Heart left ventricle (tissue), 16 donors: Measurements from ENCODE around the gene RCC1. TPM values are rescaled to one million over a fixed set of nuclear protein-coding genes. Genes with fewer than 3 reads are reported as not detected.
A peak's percentile ranks its signal among the peaks of the same experiment; 100 is the strongest.

Source experiments
- ATAC-seq, 4 donors: fragments of 200-7000 bp; cut with Tn5 transposase; one replicate each; pipeline ENCODE4 v1.9.1; 2020 to 2022; ENCODE audit warnings: moderate library complexity in 4 of 4, mild to moderate bottlenecking in 3 of 4, moderate number of reproducible peaks in 1 of 4
- DNase-seq, 5 donors: peaks; one replicate each; pipeline ENCODE4 v3.0.0-alpha.2; 2020
- H3K27ac ChIP-seq, 12 donors: fragments of 200-600 bp; sonication (generic) in 4 of 12; one replicate each; pipeline versions ENCODE4 v1.5.0 to v1.8.0; 2016 to 2022; ENCODE audit warnings: mild to moderate bottlenecking in 2 of 12
- H3K27me3 ChIP-seq, 9 donors: fragments of 200-600 bp; sonication (generic) in 2 of 9; one replicate each; pipeline versions ENCODE4 v1.5.1 to v1.8.0; 2016 to 2022; ENCODE audit warnings: mild to moderate bottlenecking in 3 of 9
- H3K36me3 ChIP-seq, 9 donors: fragments of 200-600 bp; sonication (generic) in 2 of 9; one replicate each; pipeline versions ENCODE4 v1.5.0 to v1.8.0; 2018 to 2022; ENCODE audit warnings: mild to moderate bottlenecking in 2 of 9
- H3K4me1 ChIP-seq, 12 donors: fragments of 200-600 bp; sonication (generic) in 4 of 12; one replicate each; pipeline versions ENCODE4 v1.5.0 to v1.8.0; 2016 to 2022; ENCODE audit warnings: mild to moderate bottlenecking in 3 of 12
- H3K4me3 ChIP-seq, 12 donors: fragments of 200-600 bp; sonication (generic) in 4 of 12; one replicate each; pipeline versions ENCODE4 v1.5.0 to v1.8.0; 2017 to 2022; ENCODE audit warnings: mild to moderate bottlenecking in 9 of 12, moderate library complexity in 4 of 12
- H3K9me3 ChIP-seq, 12 donors: fragments of 200-600 bp; sonication (generic) in 4 of 12; one replicate each; pipeline versions ENCODE4 v1.5.0 to v1.8.0; 2016 to 2022; ENCODE audit warnings: mild to moderate bottlenecking in 1 of 12
- CTCF ChIP-seq, 12 donors: fragments of 200-600 bp; sonication (generic) in 4 of 12; IDR thresholded peaks; one replicate each; pipeline versions ENCODE4 v1.5.0 to v1.8.0; 2018 to 2022; ENCODE audit warnings: antibody characterized with exemption in 12 of 12, mild to moderate bottlenecking in 5 of 12
- POLR2A ChIP-seq, 2 donors: fragments of 450-650 bp; IDR thresholded peaks; one replicate each; pipeline ENCODE4 v1.6.1; 2017; ENCODE audit warnings: antibody characterized with exemption in 2 of 2, mild to moderate bottlenecking in 2 of 2, moderate library complexity in 2 of 2
- WGBS, 4 donors: extraction: QIAGEN DNeasy Blood & Tissue Kit in 2 of 4; methylation state at CpG; one replicate each; pipeline versions ENCODE4 v1.1.5 to v1.1.7; 2013 to 2018; 5-methylcytosine and 5-hydroxymethylcytosine counted together
- intact Hi-C, 10 donors: fragments of 100-400 bp; cut with DNase I; formaldehyde crosslinking; loops; one replicate each; pipeline versions ENCODE4 v1.11.1 to v1.14.2; 2022
- long read RNA-seq, 3 donors: library from polyadenylated mRNA; unstranded; transcript quantifications; one replicate each; pipeline ENCODE4 v2.0.0, GENCODE V29; 2020 to 2021
- polyA plus RNA-seq, 2 donors: library from polyadenylated mRNA; stranded (reverse); fragments of 200-250 nt; gene quantifications; one replicate each; pipeline ENCODE4 v1.2.3, GENCODE V29; 2013
- total RNA-seq, 9 donors: library from RNA; depleted of rRNA in 2 of 9; stranded (reverse); fragments of >200 nt in 2 of 9; fragmentation: NEBNext Ultra II Directional in 3 of 9; extraction: Animal tissue kit (Norgen Biotek cat#: 25700) in 3 of 9; gene quantifications; one replicate each; pipeline versions ENCODE4 v1.1.0 to v1.2.4, GENCODE V29; 2016 to 2023
- donor health status: ischemic (EF 13 %, LVEDD 7.1; RV severe dilation, severe dysfunction).
- donor health status: healthy with polysubstance abuse.
- donor health status: DM: no; HTN: yes; CAD: no.
- donor health status: DM: no; HTN: no; CAD: no.
- donor health status: ischemic (EF 25% LVEDD 6.9; RV normal size, moderate dysfunction).
- donor health status: ischemic (EF 25% LVEDD 5.7; RV mildly dilated, moderate dysfunction).
- donor health status: healthy.
- donor health status: DM: yes; HTN: yes; CAD: no.
- donor health status: ischemic (EF 35%, LVEDD 5.7; RV mildly dilated, moderate dysfunction).
- donor health status: nonischemic (EF 11% LVEDD 7.7; RV severe dilation, severe dysfunction).
- donor health status: DM: yes; HTN: yes; CAD: no.
- donor health status: PGD.
- donor health status: ischemic (EF 29% LVEDD 5.4; RV normal size, mild dysfunction).
- donor health status: nonischemic (EF 23%, LVEDD 6.1; RV moderate dilation, normal function).

The RCC1 gene
- 10 to 100 TPM in 2 of 9 donors, 1 to 10 TPM in 7; 2.4 to 20.1 (median 5.0) TPM for total RNA-seq
- 10 to 100 TPM in 1 of 2 donors, 1 to 10 TPM in 1; 3.4 to 24.1 TPM for polyA plus RNA-seq
- long read RNA-seq, donor 1, partial matches to known transcripts: 1 of 8 reads
- long read RNA-seq, donor 1, other reads (novel, unspliced or antisense): 3 of 8 reads
- long read RNA-seq, donor 2, partial matches to known transcripts: 6 of 21 reads
- long read RNA-seq, donor 2, other reads (novel, unspliced or antisense): 11 of 21 reads
- long read RNA-seq, donor 3, partial matches to known transcripts: 1 of 8 reads
- long read RNA-seq, donor 3, other reads (novel, unspliced or antisense): 3 of 8 reads

- Histone ChIP-seq H3K9me3 (no peaks in the 10 kb centered on the region), H3K27ac (peak within 1 kb of the TSS; percentile 51 to 94 (median 86)), H3K4me1 (peaks cover 6 to 44% (median 34%) of the 10 kb centered on the region in 12 donors), H3K36me3 (peaks cover 0 to 33% (median 27%) of the 10 kb centered on the region in 9 donors), H3K27me3 (no peaks in the 10 kb centered on the region), H3K4me3 (peak within 1 kb of the TSS; percentile 66 to 86 (median 78))
- intact Hi-C loops: loop anchor here in 2 of 10 donors (5.0 to 10.0 kb wide), 2 partner anchors 71 to 258 kb away; no protein-coding TSS in a partner anchor
- peak; percentile 97 to 99 (median 98) for ATAC-seq
- TF ChIP-seq POLR2A (IDR thresholded peaks at IDR 0.05) (peak; percentile 63 to 94), CTCF (IDR thresholded peaks at IDR 0.05) (no peak)
- 1 to 5% (median 3%) methylated on average over 37 to 41 of the region's 41 CpGs for WGBS, 4 donors
- DNase-seq: peak; percentile 96 to 99 (median 97)
Observed at GRCh38 chr1:28505406-28506187, at the start of gene RCC1. RCC1 (plus strand) TSS chr1:28506043; CDS start chr1:28529867, 23,824 bp downstream.

GRCh38 chr1:28456078-28456477 is 49.8 kb upstream of the RCC1 start:
- TF ChIP-seq CTCF (IDR thresholded peaks at IDR 0.05): no peak
- no peak for TF ChIP-seq POLR2A (IDR thresholded peaks at IDR 0.05)
- Histone ChIP-seq H3K27ac (peak overlapping the region in 10 of 12 donors; percentile 28 to 74 (median 62)), H3K27me3 (no peaks in the 10 kb centered on the region), H3K36me3 (peaks cover 0 to 22% (median 17%) of the 10 kb centered on the region in 9 donors), H3K4me3 (no peak overlapping the region), H3K9me3 (no peaks in the 10 kb centered on the region), H3K4me1 (peaks cover 2 to 46% (median 34%) of the 10 kb centered on the region in 12 donors)
- ATAC-seq (peak in 2 of 4 donors; percentile 34 to 44), DNase-seq (no peak)
- WGBS, 4 donors: 41 to 46% (median 42%) methylated on average over 5 of the region's 5 CpGs
- intact Hi-C loops: loop anchor here in 3 of 10 donors (5.0 kb wide), 1 partner anchor 44 kb away; no protein-coding TSS in a partner anchor

DNA sequence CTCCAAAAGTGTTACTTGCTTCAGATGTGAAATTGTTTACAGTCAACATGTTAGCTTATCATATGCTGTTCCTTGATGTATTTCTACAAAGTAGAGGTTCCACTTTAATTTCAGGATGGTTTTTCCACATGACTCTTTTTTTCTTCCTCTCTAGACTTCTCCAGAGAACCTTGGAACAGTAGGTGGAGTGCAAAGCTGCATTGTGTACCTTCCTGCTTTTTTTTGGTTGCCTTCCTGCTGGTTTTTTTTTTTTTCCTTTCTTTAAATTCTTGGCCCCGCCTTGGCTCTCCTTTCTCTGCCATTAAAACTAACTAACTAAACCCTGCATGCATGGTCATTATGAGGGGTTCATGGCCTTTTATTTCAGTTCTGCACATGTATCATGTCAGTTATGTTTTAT is 48.2 kb upstream of the RCC1 start:
- Histone ChIP-seq H3K4me1 (peaks cover 2 to 46% (median 34%) of the 10 kb centered on the region in 12 donors), H3K9me3 (no peaks in the 10 kb centered on the region), H3K36me3 (peaks cover 0 to 30% (median 21%) of the 10 kb centered on the region in 9 donors), H3K27me3 (no peaks in the 10 kb centered on the region), H3K4me3 (no peak overlapping the region), H3K27ac (peak overlapping the region in 9 of 12 donors; percentile 23 to 74 (median 61))
- TF ChIP-seq CTCF (IDR thresholded peaks at IDR 0.05): no peak
- no peak for TF ChIP-seq POLR2A (IDR thresholded peaks at IDR 0.05)
- 65 to 80% (median 77%) methylated on average over 1 of the region's 1 CpG for WGBS, 4 donors
- no peak for DNase-seq
- peak in 1 of 4 donors; percentile 74 for ATAC-seq
- intact Hi-C loops: loop anchor here in 3 of 10 donors (5.0 kb wide), 1 partner anchor 45 kb away; no protein-coding TSS in a partner anchor
